ENCODE measurements around the gene SETBP1. TPM values are rescaled to one million over a fixed set of nuclear protein-coding genes. Genes with fewer than 3 reads are reported as not detected.

The SETBP1 gene
- total RNA-seq, 1 experiment from 2014 or later = 9.6 TPM

DNA sequence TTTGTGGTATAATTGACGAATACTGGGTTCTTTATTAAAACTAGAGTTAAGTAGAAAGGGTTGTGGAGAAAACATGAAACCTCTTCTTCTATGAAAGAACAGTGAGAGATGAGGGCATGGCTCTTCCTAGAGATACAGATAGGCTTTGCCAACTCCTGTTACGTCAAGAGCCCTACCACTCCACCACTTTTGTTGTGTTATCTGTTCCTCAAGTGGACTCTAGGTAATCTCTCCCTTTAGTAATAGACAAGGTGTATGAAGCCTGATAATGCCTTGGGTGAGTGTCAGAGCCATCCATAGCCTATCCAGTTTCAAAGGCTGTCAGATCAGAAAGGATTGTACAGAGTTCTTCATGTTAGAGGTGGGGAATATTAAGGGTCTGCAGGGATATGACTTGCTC is 176.4 kb downstream of the SETBP1 start:
- ChIA-PET CTCF (no interaction called here), POLR2A (interaction anchor here (0.6 kb wide), 1 partner anchor 121 kb away, joined by 3 read pairs; no protein-coding TSS in a partner anchor)
- Mint-ChIP-seq H3K27me3 (ENCODE audit: low read depth) (no peaks in the 10 kb centered on the region), H3K4me1 (peaks cover 5% of the 10 kb centered on the region), H3K27ac (no peak overlapping the region), H3K36me3 (no peaks in the 10 kb centered on the region), H3K4me3 (no peak overlapping the region), H3K9me3 (0 out of 2 replicates have a peak, but pooled peaks cover 6% of the 10 kb centered on the region)
- DNase-seq (ENCODE audit: low spot score) = no peak
- TF ChIP-seq NR1H2 (CRISPR knock-in tag; IDR thresholded peaks at IDR 0.05) (no peak), ZNF263 (CRISPR knock-in tag; IDR thresholded peaks at IDR 0.05; ENCODE audit: low read depth) (no peak), ZNF423 (CRISPR knock-in tag; IDR thresholded peaks at IDR 0.05) (no peak), RELA (CRISPR knock-in tag; IDR thresholded peaks at IDR 0.05; ENCODE audit: borderline replicate concordance) (no peak), ZNF232 (CRISPR knock-in tag; IDR thresholded peaks at IDR 0.05) (no peak), ZNF138 (CRISPR knock-in tag; conservative IDR thresholded peaks at IDR 0.05) (no peak), ETV6 (CRISPR knock-in tag; IDR thresholded peaks at IDR 0.05) (no peak)
- no peak for ATAC-seq

DNA sequence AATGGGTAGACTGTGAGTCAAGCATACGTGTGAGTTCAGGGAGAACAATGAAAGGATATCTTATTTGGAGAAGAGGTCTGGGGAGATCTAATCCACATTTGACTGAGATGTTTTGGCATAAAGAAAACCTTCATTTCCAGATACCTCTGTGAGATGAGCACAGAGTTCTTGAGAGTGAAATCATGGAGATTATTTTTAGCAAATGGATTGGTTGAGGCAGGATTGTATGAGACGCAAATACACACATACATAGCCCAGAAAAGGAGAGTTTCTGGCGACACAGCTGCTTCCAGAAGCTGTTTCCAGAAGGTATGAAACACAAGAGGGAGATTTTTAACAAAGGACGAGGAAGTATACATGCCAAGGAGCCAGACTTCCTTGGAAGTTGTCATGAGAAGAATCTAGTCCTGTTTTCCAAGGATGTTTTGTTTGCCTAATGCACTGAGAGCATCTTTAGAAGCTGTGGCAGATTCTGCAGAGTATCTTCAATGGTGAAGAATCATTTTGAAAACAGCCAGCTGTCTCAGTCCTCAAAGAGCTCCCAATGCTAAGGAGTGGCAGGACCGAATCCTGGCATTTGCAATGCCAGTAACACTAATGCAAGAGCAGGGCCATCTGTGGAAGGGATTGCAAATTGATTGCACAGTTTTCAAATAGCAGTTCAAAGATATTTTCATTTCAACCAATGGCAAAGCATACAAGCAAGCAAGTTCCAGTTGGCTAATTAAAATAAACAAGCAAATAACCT is 177.2 kb downstream of the SETBP1 start:
- ChIA-PET CTCF (no interaction called here), POLR2A (interaction anchor here (0.6 kb wide), 1 partner anchor 121 kb away, joined by 3 read pairs; no protein-coding TSS in a partner anchor)
- Mint-ChIP-seq H3K4me3 (no peak overlapping the region), H3K4me1 (peaks cover 5% of the 10 kb centered on the region), H3K27me3 (ENCODE audit: low read depth) (no peaks in the 10 kb centered on the region), H3K27ac (no peak overlapping the region), H3K36me3 (no peaks in the 10 kb centered on the region), H3K9me3 (0 out of 2 replicates have a peak, but pooled peaks cover 6% of the 10 kb centered on the region)
- DNase-seq (ENCODE audit: low spot score) (no peak), ATAC-seq (no peak)
- TF ChIP-seq, protein P1, sequence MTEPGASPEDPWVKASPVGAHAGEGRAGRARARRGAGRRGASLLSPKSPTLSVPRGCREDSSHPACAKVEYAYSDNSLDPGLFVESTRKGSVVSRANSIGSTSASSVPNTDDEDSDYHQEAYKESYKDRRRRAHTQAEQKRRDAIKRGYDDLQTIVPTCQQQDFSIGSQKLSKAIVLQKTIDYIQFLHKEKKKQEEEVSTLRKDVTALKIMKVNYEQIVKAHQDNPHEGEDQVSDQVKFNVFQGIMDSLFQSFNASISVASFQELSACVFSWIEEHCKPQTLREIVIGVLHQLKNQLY (CRISPR knock-in tag; IDR thresholded peaks at IDR 0.05) = no peak
- TF ChIP-seq SP1 (CRISPR knock-in tag; conservative IDR thresholded peaks at IDR 0.05) = no peak
- TF ChIP-seq, protein P2, sequence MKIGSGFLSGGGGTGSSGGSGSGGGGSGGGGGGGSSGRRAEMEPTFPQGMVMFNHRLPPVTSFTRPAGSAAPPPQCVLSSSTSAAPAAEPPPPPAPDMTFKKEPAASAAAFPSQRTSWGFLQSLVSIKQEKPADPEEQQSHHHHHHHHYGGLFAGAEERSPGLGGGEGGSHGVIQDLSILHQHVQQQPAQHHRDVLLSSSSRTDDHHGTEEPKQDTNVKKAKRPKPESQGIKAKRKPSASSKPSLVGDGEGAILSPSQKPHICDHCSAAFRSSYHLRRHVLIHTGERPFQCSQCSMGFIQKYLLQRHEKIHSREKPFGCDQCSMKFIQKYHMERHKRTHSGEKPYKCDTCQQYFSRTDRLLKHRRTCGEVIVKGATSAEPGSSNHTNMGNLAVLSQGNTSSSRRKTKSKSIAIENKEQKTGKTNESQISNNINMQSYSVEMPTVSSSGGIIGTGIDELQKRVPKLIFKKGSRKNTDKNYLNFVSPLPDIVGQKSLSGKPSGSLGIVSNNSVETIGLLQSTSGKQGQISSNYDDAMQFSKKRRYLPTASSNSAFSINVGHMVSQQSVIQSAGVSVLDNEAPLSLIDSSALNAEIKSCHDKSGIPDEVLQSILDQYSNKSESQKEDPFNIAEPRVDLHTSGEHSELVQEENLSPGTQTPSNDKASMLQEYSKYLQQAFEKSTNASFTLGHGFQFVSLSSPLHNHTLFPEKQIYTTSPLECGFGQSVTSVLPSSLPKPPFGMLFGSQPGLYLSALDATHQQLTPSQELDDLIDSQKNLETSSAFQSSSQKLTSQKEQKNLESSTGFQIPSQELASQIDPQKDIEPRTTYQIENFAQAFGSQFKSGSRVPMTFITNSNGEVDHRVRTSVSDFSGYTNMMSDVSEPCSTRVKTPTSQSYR (CRISPR knock-in tag; IDR thresholded peaks at IDR 0.05) = no peak
- TF ChIP-seq, protein P3, sequence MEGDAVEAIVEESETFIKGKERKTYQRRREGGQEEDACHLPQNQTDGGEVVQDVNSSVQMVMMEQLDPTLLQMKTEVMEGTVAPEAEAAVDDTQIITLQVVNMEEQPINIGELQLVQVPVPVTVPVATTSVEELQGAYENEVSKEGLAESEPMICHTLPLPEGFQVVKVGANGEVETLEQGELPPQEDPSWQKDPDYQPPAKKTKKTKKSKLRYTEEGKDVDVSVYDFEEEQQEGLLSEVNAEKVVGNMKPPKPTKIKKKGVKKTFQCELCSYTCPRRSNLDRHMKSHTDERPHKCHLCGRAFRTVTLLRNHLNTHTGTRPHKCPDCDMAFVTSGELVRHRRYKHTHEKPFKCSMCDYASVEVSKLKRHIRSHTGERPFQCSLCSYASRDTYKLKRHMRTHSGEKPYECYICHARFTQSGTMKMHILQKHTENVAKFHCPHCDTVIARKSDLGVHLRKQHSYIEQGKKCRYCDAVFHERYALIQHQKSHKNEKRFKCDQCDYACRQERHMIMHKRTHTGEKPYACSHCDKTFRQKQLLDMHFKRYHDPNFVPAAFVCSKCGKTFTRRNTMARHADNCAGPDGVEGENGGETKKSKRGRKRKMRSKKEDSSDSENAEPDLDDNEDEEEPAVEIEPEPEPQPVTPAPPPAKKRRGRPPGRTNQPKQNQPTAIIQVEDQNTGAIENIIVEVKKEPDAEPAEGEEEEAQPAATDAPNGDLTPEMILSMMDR (IDR thresholded peaks at IDR 0.05) = no peak
- no peak for TF ChIP-seq EMX1 (CRISPR knock-in tag; IDR thresholded peaks at IDR 0.05)
- TF ChIP-seq TP53 (CRISPR knock-in tag; IDR thresholded peaks at IDR 0.05) = no peak
- no peak for TF ChIP-seq JAZF1 (CRISPR knock-in tag; IDR thresholded peaks at IDR 0.05)
- TF ChIP-seq, protein P4, sequence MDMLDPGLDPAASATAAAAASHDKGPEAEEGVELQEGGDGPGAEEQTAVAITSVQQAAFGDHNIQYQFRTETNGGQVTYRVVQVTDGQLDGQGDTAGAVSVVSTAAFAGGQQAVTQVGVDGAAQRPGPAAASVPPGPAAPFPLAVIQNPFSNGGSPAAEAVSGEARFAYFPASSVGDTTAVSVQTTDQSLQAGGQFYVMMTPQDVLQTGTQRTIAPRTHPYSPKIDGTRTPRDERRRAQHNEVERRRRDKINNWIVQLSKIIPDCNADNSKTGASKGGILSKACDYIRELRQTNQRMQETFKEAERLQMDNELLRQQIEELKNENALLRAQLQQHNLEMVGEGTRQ (CRISPR knock-in tag; IDR thresholded peaks at IDR 0.05) = no peak
- no peak for TF ChIP-seq RELA (CRISPR knock-in tag; IDR thresholded peaks at IDR 0.05; ENCODE audit: borderline replicate concordance)
- no peak for TF ChIP-seq JUN (CRISPR knock-in tag; IDR thresholded peaks at IDR 0.05)
- TF ChIP-seq ZNF219 (CRISPR knock-in tag; IDR thresholded peaks at IDR 0.05; ENCODE audit: borderline replicate concordance) = no peak
